ENCODE results near the gene NDUFAF4. TPM values are rescaled to one million over a fixed set of nuclear protein-coding genes. Genes with fewer than 3 reads are reported as not detected.

The NDUFAF4 gene
- total RNA-seq, 1 experiment from 2014 or later, result 50.9 TPM

- no peak overlapping the region for H3K27ac Mint-ChIP-seq (ENCODE audit: unreplicated experiment)
- DNase-seq, result no peak
- H3K27me3 Mint-ChIP-seq (ENCODE audit: unreplicated experiment), result no peaks in the 10 kb centered on the region
- TF ChIP-seq CTCF (IDR thresholded peaks at IDR 0.05; ENCODE audit: unreplicated experiment), result no peak
- no peaks in the 10 kb centered on the region for H3K9me3 Mint-ChIP-seq (ENCODE audit: low read depth, unreplicated experiment)
- CTCF ChIA-PET, result no interaction called here
- peaks cover 7% of the 10 kb centered on the region for H3K4me1 Mint-ChIP-seq (ENCODE audit: low read depth, unreplicated experiment)
- H3K4me3 Mint-ChIP-seq (ENCODE audit: low read depth, unreplicated experiment), result no peak overlapping the region
- intact Hi-C loops (cut with micrococcal nuclease; ENCODE audit: unreplicated experiment), result no loop called here
- no TSS peak for BruUV-seq (replicated peaks)
- peaks cover 24% of the 10 kb centered on the region for H3K36me3 Mint-ChIP-seq (ENCODE audit: insufficient read depth, unreplicated experiment)
These were observed 3.2 kb upstream of the NDUFAF4 start for GRCh38 chr6:96900873-96901272.

- peaks cover 24% of the 10 kb centered on the region for H3K36me3 Mint-ChIP-seq (ENCODE audit: insufficient read depth, unreplicated experiment)
- H3K27me3 Mint-ChIP-seq (ENCODE audit: unreplicated experiment), result no peaks in the 10 kb centered on the region
- H3K4me3 Mint-ChIP-seq (ENCODE audit: low read depth, unreplicated experiment), result no peak overlapping the region
- CTCF ChIA-PET, result interaction anchor here (0.6 to 3.0 kb wide), 4 partner anchors 25 to 1349 kb away, joined by 4 to 15 read pairs (median 4); no protein-coding TSS in a partner anchor
- no peaks in the 10 kb centered on the region for H3K9me3 Mint-ChIP-seq (ENCODE audit: low read depth, unreplicated experiment)
- intact Hi-C loops (cut with micrococcal nuclease; ENCODE audit: unreplicated experiment), result loop anchor here (1.0 to 10.0 kb wide), 7 partner anchors 25 to 1535 kb away; partner anchors contain the start of gene KLHL32
- H3K4me1 Mint-ChIP-seq (ENCODE audit: low read depth, unreplicated experiment), result peaks cover 11% of the 10 kb centered on the region
- H3K27ac Mint-ChIP-seq (ENCODE audit: unreplicated experiment), result no peak overlapping the region
- no peak for TF ChIP-seq CTCF (IDR thresholded peaks at IDR 0.05; ENCODE audit: unreplicated experiment)
- no TSS peak for BruUV-seq (replicated peaks)
- no peak for DNase-seq
These were observed 1.8 kb upstream of the NDUFAF4 start for GRCh38 chr6:96899451-96899998.

GRCh38 chr6:96899019-96899418 lies 1.3 kb upstream of the NDUFAF4 start:
- Mint-ChIP-seq H3K27me3 (ENCODE audit: unreplicated experiment) (no peaks in the 10 kb centered on the region), H3K36me3 (ENCODE audit: insufficient read depth, unreplicated experiment) (peaks cover 24% of the 10 kb centered on the region), H3K27ac (ENCODE audit: unreplicated experiment) (no peak overlapping the region), H3K4me3 (ENCODE audit: low read depth, unreplicated experiment) (no peak overlapping the region), H3K4me1 (ENCODE audit: low read depth, unreplicated experiment) (peaks cover 11% of the 10 kb centered on the region), H3K9me3 (ENCODE audit: low read depth, unreplicated experiment) (no peaks in the 10 kb centered on the region)
- no peak for TF ChIP-seq CTCF (IDR thresholded peaks at IDR 0.05; ENCODE audit: unreplicated experiment)
- intact Hi-C loops (cut with micrococcal nuclease; ENCODE audit: unreplicated experiment), result loop anchor here (1.0 to 10.0 kb wide), 7 partner anchors 26 to 1534 kb away; partner anchors contain the start of gene KLHL32
- BruUV-seq (replicated peaks), result no TSS peak
- CTCF ChIA-PET, result interaction anchor here (0.6 to 3.0 kb wide), 6 partner anchors 25 to 1349 kb away, joined by 4 to 15 read pairs (median 6); partner anchors contain the start of gene KLHL32
- peak; percentile 18 for DNase-seq

GRCh38 chr6:96898241-96898851 lies 655 bp upstream of the NDUFAF4 start:
- TSS peak; percentile 97 for BruUV-seq (replicated peaks)
- intact Hi-C loops (cut with micrococcal nuclease; ENCODE audit: unreplicated experiment), result loop anchor here (2.0 to 10.0 kb wide), 5 partner anchors 26 to 1534 kb away; partner anchors contain the start of gene KLHL32
- Mint-ChIP-seq H3K36me3 (ENCODE audit: insufficient read depth, unreplicated experiment) (peaks cover 24% of the 10 kb centered on the region), H3K4me1 (ENCODE audit: low read depth, unreplicated experiment) (peaks cover 11% of the 10 kb centered on the region), H3K4me3 (ENCODE audit: low read depth, unreplicated experiment) (peak overlapping the region; percentile 70), H3K27me3 (ENCODE audit: unreplicated experiment) (no peaks in the 10 kb centered on the region), H3K27ac (ENCODE audit: unreplicated experiment) (peak overlapping the region; percentile 90), H3K9me3 (ENCODE audit: low read depth, unreplicated experiment) (no peaks in the 10 kb centered on the region)
- DNase-seq, result peak; percentile 1
- TF ChIP-seq CTCF (IDR thresholded peaks at IDR 0.05; ENCODE audit: unreplicated experiment), result no peak
- CTCF ChIA-PET, result interaction anchor here (1.4 to 3.0 kb wide), 4 partner anchors 26 to 271 kb away, joined by 4 to 15 read pairs (median 10); partner anchors contain the start of gene KLHL32

All from Calu3 (cell line).